NCI-H446 (cell line): ENCODE data around the gene RUVBL1.

ENCODE experiments used
- DNase-seq, 2 experiments: peaks; one replicate each; lab custom pipeline; 2025; lab: John Stamatoyannopoulos, UW

RUVBL1 gene

GRCh38 chr3:128133273-128133883, 9.8 kb upstream of the RUVBL1 start:
- peak; percentile 40 to 78 for DNase-seq

DNA sequence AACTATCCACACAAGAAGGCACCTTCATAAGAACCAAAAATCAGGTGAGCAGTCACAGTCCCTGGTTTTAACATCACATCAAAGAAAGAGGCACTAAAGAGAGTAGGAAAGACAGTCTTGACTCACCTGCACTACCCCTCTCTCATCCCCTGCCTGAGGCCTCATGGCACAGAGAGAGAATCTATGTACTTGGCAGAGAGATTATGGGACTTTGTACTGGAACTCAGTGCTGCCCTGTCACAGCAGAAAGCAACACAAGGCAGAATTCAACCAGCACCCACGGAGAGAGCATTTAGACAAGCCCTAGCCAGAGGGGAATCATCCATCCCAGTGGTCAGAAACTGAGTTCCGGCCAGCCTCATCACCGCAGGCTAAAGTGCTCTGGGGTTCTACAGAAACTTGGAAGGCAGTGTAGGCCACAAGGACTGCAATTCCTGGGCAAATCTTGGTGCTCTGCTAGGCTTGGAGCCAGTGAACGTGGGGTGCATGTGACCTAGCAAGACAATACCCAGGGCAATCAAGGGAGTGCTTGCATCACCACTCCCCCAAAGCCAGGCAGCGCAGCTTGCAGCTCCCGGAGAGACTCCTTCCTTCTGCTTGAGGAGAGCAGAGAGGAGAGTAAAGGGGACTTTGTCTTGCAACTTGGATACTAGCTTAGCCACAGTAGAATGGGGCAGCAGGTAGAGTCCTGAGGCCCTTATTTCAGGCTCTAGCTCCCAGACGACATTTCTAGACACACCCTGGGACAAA, 8.5 kb upstream of the RUVBL1 start:
- no peak for DNase-seq

GRCh38 chr3:128128251-128128650, 4.6 kb upstream of the RUVBL1 start:
- no peak for DNase-seq

DNA sequence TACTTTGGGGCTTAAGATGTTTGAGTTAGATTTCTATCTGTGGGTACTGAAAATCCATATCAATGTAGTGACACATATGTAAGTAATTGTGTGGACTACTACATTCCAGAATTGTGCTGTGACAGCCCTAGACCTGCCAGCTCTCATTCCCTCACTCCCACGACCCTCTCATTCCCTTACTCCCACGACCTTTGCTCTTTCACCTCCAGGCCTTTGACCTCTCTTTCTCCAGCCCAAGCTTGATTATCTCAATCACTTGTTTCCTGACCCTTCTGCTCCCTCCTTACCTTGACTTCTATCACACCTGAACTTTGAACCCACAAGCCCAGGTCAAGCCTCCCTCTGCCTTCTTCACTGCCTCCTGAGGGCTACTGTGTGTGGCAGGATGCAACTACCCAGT, 3.6 kb upstream of the RUVBL1 start:
- no peak for DNase-seq

DNA sequence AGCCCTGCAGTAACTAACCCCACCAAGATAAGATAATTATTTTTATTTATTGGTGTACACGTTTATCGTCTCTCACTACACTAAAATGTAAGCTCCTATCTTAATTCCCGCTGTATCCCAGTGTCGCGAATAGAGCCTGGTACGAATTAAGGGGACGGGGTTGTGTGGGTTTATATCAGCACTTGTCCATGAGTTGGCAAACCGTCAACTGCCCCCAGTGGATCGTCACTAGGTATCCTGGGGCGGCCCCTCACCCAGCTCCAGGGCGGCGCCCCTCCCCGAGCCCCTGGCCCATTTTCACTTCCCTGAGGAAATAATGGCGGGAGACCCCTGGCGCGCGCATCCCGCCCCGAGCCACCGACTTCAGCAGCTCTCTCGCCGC, 465 bp downstream of the RUVBL1 start:
- no peak for DNase-seq

- no peak for DNase-seq
These were observed 1.6 kb downstream of the RUVBL1 start for GRCh38 chr3:128122013-128122412.

DNA sequence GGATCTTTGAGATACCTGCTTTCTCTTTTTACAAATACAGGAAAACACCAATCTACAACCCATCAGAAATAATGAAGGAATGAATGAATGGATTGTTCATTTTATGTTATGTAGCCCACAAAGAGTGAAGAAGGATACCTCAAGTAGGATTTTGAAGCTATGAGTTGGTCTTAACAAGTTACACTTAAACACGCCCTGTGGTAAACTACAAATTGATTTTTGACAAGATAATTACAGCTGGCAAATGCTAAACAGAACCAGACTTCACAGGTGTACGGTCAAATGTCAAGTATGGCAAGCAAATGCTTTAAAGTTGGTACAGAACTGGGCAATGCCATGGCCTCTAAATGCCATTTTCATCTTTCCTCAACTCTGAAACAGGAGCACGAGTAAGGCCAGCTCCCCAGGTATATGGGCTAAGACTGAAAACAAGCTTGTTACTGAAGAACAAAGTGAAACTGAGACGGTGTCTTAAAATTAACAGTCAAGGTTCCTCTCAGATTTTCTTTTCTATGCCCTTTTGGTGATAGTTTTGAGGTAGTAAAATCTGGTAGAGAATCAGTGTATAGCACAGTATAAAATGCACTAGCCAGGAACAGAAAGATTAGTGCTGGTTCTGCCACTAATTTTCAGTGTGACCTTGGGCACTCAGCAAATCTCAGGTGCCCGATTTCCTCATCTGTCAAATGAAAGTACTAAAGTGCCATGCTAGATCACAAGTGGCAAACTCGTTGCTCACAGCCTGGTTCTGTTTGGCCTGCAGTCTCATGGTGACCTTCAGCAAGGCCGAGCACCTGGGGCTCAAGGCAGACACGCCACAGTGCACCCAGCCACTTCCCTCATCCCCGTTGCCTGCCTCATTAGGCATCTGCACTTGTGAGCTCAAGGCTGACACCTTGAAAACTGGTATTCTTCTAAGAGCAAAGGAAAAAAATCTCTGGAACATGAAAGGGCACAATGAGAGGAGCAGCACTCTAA, 9.5 kb downstream of the RUVBL1 start:
- DNase-seq = no peak

GRCh38 chr3:128112357-128112968, 11.1 kb downstream of the RUVBL1 start:
- peak in 1 of 2 experiments; percentile 78 for DNase-seq

DNA sequence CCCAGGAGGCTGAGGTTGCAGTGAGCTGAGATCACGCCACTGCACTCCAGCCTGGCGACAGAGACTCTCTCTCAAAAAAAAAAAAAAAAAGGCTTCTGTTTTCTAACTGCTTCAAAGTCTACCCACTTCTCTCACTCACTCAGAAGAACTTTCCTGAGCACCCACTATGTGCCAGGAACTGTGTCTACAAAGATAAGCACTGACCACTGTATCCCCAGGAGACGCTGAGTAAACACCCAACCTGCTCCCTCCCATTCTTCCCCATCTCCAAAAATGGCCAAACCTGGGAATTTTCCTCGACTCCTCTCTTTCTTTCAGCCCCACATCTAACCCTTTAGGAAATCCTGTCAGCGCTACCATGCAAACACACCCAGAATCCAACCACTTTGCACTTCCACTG, 12.5 kb downstream of the RUVBL1 start:
- DNase-seq = no peak

- DNase-seq = no peak
These were observed 15.8 kb downstream of the RUVBL1 start for GRCh38 chr3:128107834-128108233.

- no peak for DNase-seq
These were observed 20.4 kb downstream of the RUVBL1 start for GRCh38 chr3:128103136-128103676.

DNA sequence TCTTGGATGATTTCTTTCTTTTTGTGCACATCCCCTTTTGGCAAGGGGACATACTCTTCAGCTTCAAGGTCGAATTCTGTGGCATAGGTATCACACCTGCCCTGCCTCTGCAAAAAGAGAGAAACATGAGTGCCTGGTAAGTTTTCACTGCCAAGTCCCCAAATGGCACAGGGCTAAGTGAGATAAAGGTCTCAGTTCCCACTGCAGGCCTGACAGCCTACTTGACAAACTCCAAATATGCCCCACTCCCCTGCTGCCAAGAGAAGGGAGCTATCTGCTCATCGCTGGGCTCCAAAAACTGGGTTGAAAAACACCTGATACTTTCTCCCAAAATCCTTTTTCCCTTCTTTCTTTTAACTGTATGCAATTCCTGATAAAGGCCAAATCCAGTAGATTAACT, 23.0 kb downstream of the RUVBL1 start:
- DNase-seq = no peak

DNA sequence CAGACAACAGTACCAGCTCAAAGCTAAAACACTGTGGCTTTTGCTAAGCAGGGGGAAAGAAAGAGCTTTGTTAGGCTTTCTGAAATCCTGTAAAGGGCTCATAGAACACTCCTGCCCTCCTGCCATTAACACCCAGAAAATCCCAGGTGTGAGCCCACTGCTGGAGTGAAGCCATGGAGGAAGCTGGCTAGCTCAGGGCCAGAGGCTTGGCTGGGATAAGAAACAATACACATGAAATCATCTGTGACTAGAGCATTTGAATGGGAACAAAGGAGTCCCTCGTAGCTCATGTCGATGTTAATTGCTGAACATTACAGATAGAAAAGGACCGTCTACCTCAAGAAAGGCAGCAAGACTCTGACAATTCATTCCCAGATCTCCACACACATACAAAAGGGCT, 23.5 kb downstream of the RUVBL1 start:
- no peak for DNase-seq

DNA sequence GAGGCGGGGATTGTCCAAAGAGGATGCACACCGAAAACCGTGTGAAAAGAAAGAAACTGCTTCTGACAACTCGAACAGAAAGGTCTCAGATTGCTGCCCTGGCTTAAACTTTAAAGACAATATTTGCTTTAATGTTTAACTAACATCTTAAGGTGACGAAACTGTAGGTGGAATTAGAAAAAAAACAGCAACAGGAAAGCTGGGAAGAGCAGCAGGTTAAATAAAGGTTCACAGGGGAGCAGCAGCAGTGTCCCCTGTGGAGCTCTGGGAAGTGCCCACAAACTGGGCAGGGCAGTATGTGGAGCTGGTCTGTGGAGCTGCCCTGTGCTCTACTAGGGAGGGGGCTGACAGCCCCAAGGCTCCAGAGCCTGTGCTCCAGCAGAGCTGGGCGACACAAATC, 25.4 kb downstream of the RUVBL1 start:
- DNase-seq = no peak

- DNase-seq = peak; percentile 69 to 96
These were observed 28.3 kb downstream of the RUVBL1 start for GRCh38 chr3:128095222-128095703.

- no peak for DNase-seq
These were observed 29.1 kb downstream of the RUVBL1 start for GRCh38 chr3:128094295-128095151.

GRCh38 chr3:128091586-128091985, 32.0 kb downstream of the RUVBL1 start:
- DNase-seq = no peak

DNA sequence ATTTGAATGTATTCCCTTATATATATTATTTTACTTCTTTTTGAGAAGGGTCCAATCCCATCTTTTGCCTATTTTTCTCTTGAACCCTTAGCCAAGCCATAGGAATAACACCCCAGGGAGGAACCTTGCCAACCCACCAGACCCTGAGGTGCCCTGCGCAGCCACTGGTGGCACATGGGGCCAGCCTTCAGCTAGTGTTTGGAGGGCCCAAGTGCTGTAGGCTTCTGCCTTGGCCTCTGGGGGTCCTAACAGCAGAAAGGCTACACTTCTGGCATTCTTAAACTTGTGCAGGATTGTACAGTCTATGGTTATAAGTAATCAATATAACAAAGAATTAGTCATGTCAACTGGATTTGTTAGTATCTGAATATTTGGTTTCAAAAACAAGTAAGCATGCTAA, 34.5 kb downstream of the RUVBL1 start:
- no peak for DNase-seq

- no peak for DNase-seq
These were observed 39.0 kb downstream of the RUVBL1 start for GRCh38 chr3:128084675-128085021.

DNA sequence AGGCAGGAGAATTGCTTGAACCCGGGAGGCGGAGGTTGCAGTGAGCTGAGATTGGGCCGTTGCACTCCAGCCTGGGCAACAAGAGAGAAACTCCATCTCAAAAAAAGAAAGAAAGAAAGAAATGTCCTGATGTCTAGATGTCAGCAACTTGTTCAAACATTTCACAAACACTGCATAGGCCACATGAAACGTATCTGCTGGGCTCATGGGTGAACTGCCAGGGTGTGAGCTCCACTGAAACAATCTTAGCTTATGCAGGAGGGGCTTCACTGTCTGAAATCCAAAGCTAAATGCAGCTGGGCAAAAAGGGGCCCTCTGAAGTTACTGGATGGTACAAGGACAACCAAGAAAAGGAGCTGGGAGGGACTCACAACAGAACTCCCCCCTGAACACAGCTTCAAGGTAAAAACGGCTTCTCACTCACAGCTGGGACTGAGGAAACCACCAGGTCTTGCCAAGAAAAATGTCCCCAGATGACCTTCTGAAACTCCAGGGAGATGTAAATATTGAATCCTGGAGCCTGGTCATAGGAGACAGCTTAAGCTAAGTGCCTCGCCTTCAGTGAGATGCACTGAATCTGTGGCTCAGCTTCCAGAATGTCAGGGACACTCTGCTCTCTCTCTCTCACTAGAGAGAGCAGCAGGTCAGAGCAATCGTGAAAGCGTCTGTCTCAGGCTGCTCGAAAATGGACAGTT, 39.5 kb downstream of the RUVBL1 start:
- DNase-seq = no peak
